Measurements from ENCODE around the gene KRTAP5-8.

DNA sequence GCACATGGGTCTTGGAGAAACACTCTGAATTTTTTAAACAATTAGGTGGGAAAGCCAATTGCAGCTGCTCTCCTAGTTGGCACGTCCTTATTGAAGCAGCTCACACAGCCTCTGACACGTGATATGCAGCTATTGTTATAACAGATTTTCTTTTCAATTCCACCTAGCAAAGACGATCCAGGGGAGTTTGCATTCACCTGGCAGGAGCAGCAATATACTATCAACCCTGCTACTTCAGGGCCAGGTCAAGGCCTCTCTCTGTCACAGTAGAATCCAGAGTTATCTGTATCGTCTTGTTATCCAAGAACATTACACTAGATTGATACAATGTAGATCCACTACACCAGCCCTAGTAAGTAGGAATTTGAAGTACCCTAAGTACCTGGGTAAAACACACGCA, 36.6 kb downstream of the KRTAP5-8 start:
- TF ChIP-seq, protein P1, sequence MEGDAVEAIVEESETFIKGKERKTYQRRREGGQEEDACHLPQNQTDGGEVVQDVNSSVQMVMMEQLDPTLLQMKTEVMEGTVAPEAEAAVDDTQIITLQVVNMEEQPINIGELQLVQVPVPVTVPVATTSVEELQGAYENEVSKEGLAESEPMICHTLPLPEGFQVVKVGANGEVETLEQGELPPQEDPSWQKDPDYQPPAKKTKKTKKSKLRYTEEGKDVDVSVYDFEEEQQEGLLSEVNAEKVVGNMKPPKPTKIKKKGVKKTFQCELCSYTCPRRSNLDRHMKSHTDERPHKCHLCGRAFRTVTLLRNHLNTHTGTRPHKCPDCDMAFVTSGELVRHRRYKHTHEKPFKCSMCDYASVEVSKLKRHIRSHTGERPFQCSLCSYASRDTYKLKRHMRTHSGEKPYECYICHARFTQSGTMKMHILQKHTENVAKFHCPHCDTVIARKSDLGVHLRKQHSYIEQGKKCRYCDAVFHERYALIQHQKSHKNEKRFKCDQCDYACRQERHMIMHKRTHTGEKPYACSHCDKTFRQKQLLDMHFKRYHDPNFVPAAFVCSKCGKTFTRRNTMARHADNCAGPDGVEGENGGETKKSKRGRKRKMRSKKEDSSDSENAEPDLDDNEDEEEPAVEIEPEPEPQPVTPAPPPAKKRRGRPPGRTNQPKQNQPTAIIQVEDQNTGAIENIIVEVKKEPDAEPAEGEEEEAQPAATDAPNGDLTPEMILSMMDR (IDR thresholded peaks at IDR 0.05), result no peak
- no peak for TF ChIP-seq POLR2A (IDR thresholded peaks at IDR 0.05)

Measured in right lobe of liver (tissue), 4 donors.